GM12878 (cell line): ENCODE measurements around the gene RERE. TPM values are rescaled to one million over a fixed set of nuclear protein-coding genes. Genes with fewer than 3 reads are reported as not detected.
"Not testable (repeated sequence)": the region's sequence is repeated elsewhere in the genome, so short reads cannot be mapped to it uniquely, and the experiment has no call there.

Source experiments
- ATAC-seq: fragments of 200-7000 bp; cut with Tn5 transposase; 3 replicates; pipeline ENCODE4 v1.9.1; 2020; ENCODE audit warnings: mild to moderate bottlenecking, moderate library complexity
- BruUV-seq: library from RNA; stranded (reverse); fragments of 400-500 nt; replicated peaks from 2 replicates; lab custom pipeline; 2021; lab: Mats Ljungman, UMichigan
- CTCF ChIA-PET: fragments of 300-600 bp; sonication (Branson Sonifier 250); formaldehyde crosslinking; extraction: SDS; loops from one replicate; lab custom pipeline; 2021; ENCODE audit warnings: inconsistent platforms; lab: Yijun Ruan, JAX
- POLR2A ChIA-PET: fragments of 350-600 bp; formaldehyde crosslinking; extraction: SDS; loops from one replicate; lab custom pipeline; 2021; ENCODE audit warnings: inconsistent platforms; lab: Charles Lee
- RAD21 ChIA-PET: fragments of 300-600 bp; sonication (Branson Sonifier 250); formaldehyde crosslinking; loops from one replicate; lab custom pipeline; 2023; ENCODE audit warnings: antibody characterized with exemption; ENCODE audit not compliant: unreplicated experiment; lab: Charles Lee
- SMC1A ChIA-PET: fragments of 300-600 bp; sonication (Branson Sonifier 250); formaldehyde crosslinking; loops from one replicate; lab custom pipeline; 2023; ENCODE audit not compliant: unreplicated experiment, uncharacterized antibody; lab: Charles Lee
- DNase-seq: peaks from one replicate; pipeline ENCODE4 v3.0.0-alpha.2; 2011; ENCODE audit warnings: low read depth, low spot score
- FAIRE-seq: peaks from 3 replicates; lab custom pipeline; 2011; peaks lifted over from hg19 to GRCh38; lab: Jason Lieb, UNC
- H2AFZ ChIP-seq: 2 replicates; pipeline ENCODE4 v1.6.0; 2011; ENCODE audit warnings: low read depth, low read length, control low read depth; ENCODE audit not compliant: control insufficient read depth
- H3K27ac ChIP-seq: 2 replicates; pipeline ENCODE4 v1.5.1; 2011; ENCODE audit warnings: control low read depth; ENCODE audit not compliant: control insufficient read depth, insufficient read depth
- H3K27me3 ChIP-seq, 2 experiments: replicated peaks in 1 of 2; 2 replicates each; pipeline versions ENCODE4 v1.6.0 to v1.6.1; 2011; ENCODE audit warnings: low read length in 1 of 2; ENCODE audit not compliant: control insufficient read depth in 2 of 2, insufficient read depth in 2 of 2
- H3K36me3 ChIP-seq, 2 experiments: 2 replicates each; pipeline ENCODE4 v1.5.1; 2011; ENCODE audit warnings: low read length in 1 of 2; ENCODE audit not compliant: control insufficient read depth in 2 of 2, insufficient read depth in 2 of 2
- H3K4me1 ChIP-seq: 2 replicates; pipeline ENCODE4 v1.6.1; 2011; ENCODE audit warnings: mild to moderate bottlenecking, low read length, moderate library complexity, mixed read lengths; ENCODE audit not compliant: control insufficient read depth, insufficient read depth
- H3K4me2 ChIP-seq: 2 replicates; pipeline ENCODE4 v1.6.0; 2011; ENCODE audit warnings: control low read depth; ENCODE audit not compliant: control insufficient read depth, insufficient read depth
- H3K4me3 ChIP-seq: fragments of 200-600 bp; sonication (generic); 2 replicates; pipeline ENCODE4 v1.5.1; 2016
- H3K79me2 ChIP-seq: 2 replicates; pipeline ENCODE4 v1.6.0; 2011; ENCODE audit warnings: low read length; ENCODE audit not compliant: control insufficient read depth, insufficient read depth
- H3K9ac ChIP-seq: 2 replicates; pipeline ENCODE4 v1.8.0; 2011; ENCODE audit warnings: low read length, control low read depth, mixed read lengths; ENCODE audit not compliant: control insufficient read depth, insufficient read depth
- H3K9me3 ChIP-seq: replicated peaks from 3 replicates; pipeline ENCODE4 v1.5.1; 2011; ENCODE audit warnings: mild to moderate bottlenecking, low read length; ENCODE audit not compliant: control insufficient read depth, insufficient read depth
- H4K20me1 ChIP-seq: 2 replicates; pipeline ENCODE4 v1.6.0; 2011; ENCODE audit not compliant: control insufficient read depth, insufficient read depth
- CHD1 ChIP-seq: IDR thresholded peaks from 2 replicates; pipeline ENCODE4 v1.6.1; 2012; ENCODE audit warnings: low read depth, low read length, improper control_type of control experiment
- EED ChIP-seq: sonication (generic); IDR thresholded peaks from 2 replicates; pipeline ENCODE4 v1.6.1; 2016; ENCODE audit warnings: antibody characterized with exemption, low read depth
- HDAC2 ChIP-seq: fragments of 200-600 bp; sonication (generic); IDR thresholded peaks from 2 replicates; pipeline ENCODE4 v1.6.1; 2017
- JUNB ChIP-seq: IDR thresholded peaks from 2 replicates; pipeline ENCODE4 v1.6.1; 2016; ENCODE audit warnings: antibody characterized with exemption, mild to moderate bottlenecking
- MYB ChIP-seq: fragments of 150-350 bp; IDR thresholded peaks from 2 replicates; pipeline ENCODE4 v1.6.1; 2014; ENCODE audit warnings: mild to moderate bottlenecking, low read depth, low read length, borderline replicate concordance
- NRF1 ChIP-seq: conservative IDR thresholded peaks from 2 replicates; pipeline ENCODE4 v1.6.1; 2011; ENCODE audit warnings: mild to moderate bottlenecking, low read depth, low read length, improper control_type of control experiment
- POLR2AphosphoS2 ChIP-seq: IDR thresholded peaks from 2 replicates; pipeline ENCODE4 v1.6.1; 2011; ENCODE audit warnings: low read depth, mild to moderate bottlenecking, low read length, improper control_type of control experiment, moderate library complexity
- RBBP5 ChIP-seq: fragments of 200-600 bp; sonication (generic); conservative IDR thresholded peaks from 2 replicates; pipeline ENCODE4 v1.6.1; 2016
- SPI1 ChIP-seq: IDR thresholded peaks from 2 replicates; pipeline ENCODE4 v1.6.1; 2011; ENCODE audit warnings: low read depth, mild to moderate bottlenecking, low read length, moderate library complexity, borderline replicate concordance; ENCODE audit not compliant: insufficient read depth
- WGBS: methylation state at CpG from one replicate; pipeline ENCODE4 v1.1.6; 2016; ENCODE audit warnings: low lambda C conversion rate; ENCODE audit not compliant: insufficient replicate concordance, insufficient coverage; ENCODE audit errors: missing lambda C conversion rate; 5-methylcytosine and 5-hydroxymethylcytosine counted together
- in situ Hi-C: fragments of 300-500 bp; cut with MboI; formaldehyde crosslinking; loops from 9 replicates; pipeline ENCODE4 v1.14.3; 2018; ENCODE audit warnings: mixed read lengths
- intact Hi-C: fragments of 100-400 bp; cut with micrococcal nuclease; formaldehyde crosslinking; loops from one replicate; pipeline ENCODE4 v1.14.2; 2022; ENCODE audit not compliant: unreplicated experiment
- polyA plus RNA-seq, 11 experiments: library from polyadenylated mRNA; depleted of rRNA in 4 of 11; unstranded in 6 of 11; stranded (reverse) in 5 of 11; fragments of >200 nt; fragmentation: Nextera tagmentation in 4 of 11; fragmentation: Illumina TruSeq in 1 of 11; extraction: Ambion mirVana in 4 of 11; extraction: Trizol in 1 of 11; gene quantifications; 1 replicate in 1 of 11; 2 replicates in 10 of 11; pipeline versions ENCODE4 v1.2.1 to v1.2.3, GENCODE V29; 2011 to 2016; ENCODE audit warnings: inconsistent platforms in 2 of 11, missing spikeins in 2 of 11, low read depth in 1 of 11
- total RNA-seq, 4 experiments: library from RNA; depleted of rRNA in 3 of 4; stranded (reverse); fragments of >200 nt in 3 of 4; fragmentation: Illumina TruSeq in 1 of 4; extraction: Trizol in 1 of 4; gene quantifications; 2 replicates each; pipeline versions ENCODE4 v1.2.1 to v1.2.3, GENCODE V29; 2013 to 2021
- TF ChIP-seq, protein P1 (sequence below): fragments of 450-650 bp; formaldehyde crosslinking; IDR thresholded peaks from 2 replicates; pipeline ENCODE4 v1.4.0; 2020; ENCODE audit warnings: mild to moderate bottlenecking, moderate library complexity
- TF ChIP-seq, protein P2 (sequence below): IDR thresholded peaks from 2 replicates; pipeline ENCODE4 v1.6.1; 2012; ENCODE audit warnings: low read depth, low read length, improper control_type of control experiment
- TF ChIP-seq, protein P3 (sequence below): IDR thresholded peaks from 2 replicates; pipeline ENCODE4 v1.6.1; 2011; ENCODE audit warnings: low read depth, mild to moderate bottlenecking, low read length, moderate library complexity, borderline replicate concordance; ENCODE audit errors: extremely low read depth

Gene RERE
- total and polyA plus RNA-seq, 10 of the 15 experiments (the other 5 are each of a cell fraction or from before 2014, with no cell fraction given), result 5.2 to 60.5 (median 20.2) TPM

DNA sequence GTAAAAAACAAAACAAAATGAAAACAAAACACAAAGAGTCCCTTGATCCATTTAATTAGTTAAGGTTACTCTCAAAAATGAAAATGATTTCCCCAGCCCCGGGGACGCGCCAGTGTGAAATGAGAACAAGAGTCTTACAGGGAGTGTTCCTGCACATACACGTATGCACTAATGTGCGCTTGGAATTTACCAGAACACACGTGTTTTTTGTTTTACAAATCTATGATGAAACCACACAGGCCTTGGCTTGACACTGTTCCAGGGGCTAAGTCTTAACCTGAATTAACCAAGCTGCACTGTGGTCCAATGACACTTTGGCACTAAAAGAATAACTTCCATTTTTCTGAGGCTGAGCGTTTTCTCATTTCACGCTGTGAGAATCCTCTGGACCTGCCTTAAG is 435.8 kb downstream of the RERE start (continued):
- TF ChIP-seq, protein P1, sequence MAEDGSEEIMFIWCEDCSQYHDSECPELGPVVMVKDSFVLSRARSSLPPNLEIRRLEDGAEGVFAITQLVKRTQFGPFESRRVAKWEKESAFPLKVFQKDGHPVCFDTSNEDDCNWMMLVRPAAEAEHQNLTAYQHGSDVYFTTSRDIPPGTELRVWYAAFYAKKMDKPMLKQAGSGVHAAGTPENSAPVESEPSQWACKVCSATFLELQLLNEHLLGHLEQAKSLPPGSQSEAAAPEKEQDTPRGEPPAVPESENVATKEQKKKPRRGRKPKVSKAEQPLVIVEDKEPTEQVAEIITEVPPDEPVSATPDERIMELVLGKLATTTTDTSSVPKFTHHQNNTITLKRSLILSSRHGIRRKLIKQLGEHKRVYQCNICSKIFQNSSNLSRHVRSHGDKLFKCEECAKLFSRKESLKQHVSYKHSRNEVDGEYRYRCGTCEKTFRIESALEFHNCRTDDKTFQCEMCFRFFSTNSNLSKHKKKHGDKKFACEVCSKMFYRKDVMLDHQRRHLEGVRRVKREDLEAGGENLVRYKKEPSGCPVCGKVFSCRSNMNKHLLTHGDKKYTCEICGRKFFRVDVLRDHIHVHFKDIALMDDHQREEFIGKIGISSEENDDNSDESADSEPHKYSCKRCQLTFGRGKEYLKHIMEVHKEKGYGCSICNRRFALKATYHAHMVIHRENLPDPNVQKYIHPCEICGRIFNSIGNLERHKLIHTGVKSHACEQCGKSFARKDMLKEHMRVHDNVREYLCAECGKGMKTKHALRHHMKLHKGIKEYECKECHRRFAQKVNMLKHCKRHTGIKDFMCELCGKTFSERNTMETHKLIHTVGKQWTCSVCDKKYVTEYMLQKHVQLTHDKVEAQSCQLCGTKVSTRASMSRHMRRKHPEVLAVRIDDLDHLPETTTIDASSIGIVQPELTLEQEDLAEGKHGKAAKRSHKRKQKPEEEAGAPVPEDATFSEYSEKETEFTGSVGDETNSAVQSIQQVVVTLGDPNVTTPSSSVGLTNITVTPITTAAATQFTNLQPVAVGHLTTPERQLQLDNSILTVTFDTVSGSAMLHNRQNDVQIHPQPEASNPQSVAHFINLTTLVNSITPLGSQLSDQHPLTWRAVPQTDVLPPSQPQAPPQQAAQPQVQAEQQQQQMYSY, result no peak
- no peak for TF ChIP-seq CHD1
- TF ChIP-seq MYB, result no peak
- TF ChIP-seq EED, result no peak
- no peak for TF ChIP-seq RBBP5
- TF ChIP-seq NRF1, result no peak
- TF ChIP-seq POLR2AphosphoS2, result no peak
- no peak for TF ChIP-seq SPI1
- TF ChIP-seq, protein P2, sequence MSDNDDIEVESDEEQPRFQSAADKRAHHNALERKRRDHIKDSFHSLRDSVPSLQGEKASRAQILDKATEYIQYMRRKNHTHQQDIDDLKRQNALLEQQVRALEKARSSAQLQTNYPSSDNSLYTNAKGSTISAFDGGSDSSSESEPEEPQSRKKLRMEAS, result no peak
- TF ChIP-seq JUNB, result no peak
- TF ChIP-seq, protein P3, sequence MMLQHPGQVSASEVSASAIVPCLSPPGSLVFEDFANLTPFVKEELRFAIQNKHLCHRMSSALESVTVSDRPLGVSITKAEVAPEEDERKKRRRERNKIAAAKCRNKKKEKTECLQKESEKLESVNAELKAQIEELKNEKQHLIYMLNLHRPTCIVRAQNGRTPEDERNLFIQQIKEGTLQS, result no peak
- TF ChIP-seq HDAC2, result no peak

DNA sequence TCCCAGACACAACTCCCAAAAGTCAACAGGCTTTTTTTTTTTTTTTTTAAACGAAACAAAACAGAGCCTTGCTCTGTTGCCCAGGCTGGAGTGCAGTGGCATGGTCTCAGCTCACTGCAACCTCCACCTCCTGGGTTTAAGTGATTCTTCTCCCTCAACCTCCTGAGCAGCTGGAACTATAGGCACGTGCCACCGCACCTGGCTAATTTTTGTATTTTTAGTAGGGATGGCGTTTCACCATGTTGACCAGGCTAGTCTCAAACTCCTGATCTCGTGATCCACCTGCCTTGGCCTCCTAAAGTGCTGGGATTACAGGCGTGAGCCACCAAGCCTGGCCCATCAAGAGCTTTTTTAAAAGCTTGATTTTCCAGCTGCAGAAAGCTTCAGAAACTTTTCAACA is 437.1 kb downstream of the RERE start:
- H3K4me1 ChIP-seq, H3K27me3 ChIP-seq, H3K27ac ChIP-seq, BruUV-seq, H3K9ac ChIP-seq, FAIRE-seq, H4K20me1 ChIP-seq, intact Hi-C loops, CTCF ChIA-PET, H3K79me2 ChIP-seq, H3K9me3 ChIP-seq, ATAC-seq, DNase-seq, H3K4me3 ChIP-seq, H2AFZ ChIP-seq, in situ Hi-C loops, H3K4me2 ChIP-seq: not testable (repeated sequence)
- SMC1A ChIA-PET, result interaction anchor here (0.8 to 1.3 kb wide), 4 partner anchors 10 to 80 kb away, joined by 3 read pairs; no protein-coding TSS in a partner anchor
- POLR2A ChIA-PET, result interaction anchor here (0.6 kb wide), 1 partner anchor 97 kb away, joined by 4 read pairs; no protein-coding TSS in a partner anchor
- WGBS, result 81% methylated on average over 5 of the region's 6 CpGs
- peaks cover 11% of the 10 kb centered on the region in 2 experiments for H3K36me3 ChIP-seq
- RAD21 ChIA-PET, result interaction anchor here (0.6 kb wide), 1 partner anchor 92 kb away, joined by 3 read pairs; no protein-coding TSS in a partner anchor
